ENCODE measurements around the gene ADAP1.

Gene ADAP1

GRCh38 chr7:854118-854775, 100.2 kb downstream of the ADAP1 start:
- no peaks in the 10 kb centered on the region for H3K36me3 ChIP-seq (ENCODE audit: control insufficient read depth, insufficient read depth, low read length)

GRCh38 chr7:853366-854117, 100.9 kb downstream of the ADAP1 start:
- no peak overlapping the region for H2AFZ ChIP-seq
- no peak overlapping the region for H3K4me2 ChIP-seq (ENCODE audit: low read length)
- no peaks in the 10 kb centered on the region for H3K27me3 ChIP-seq (ENCODE audit: control insufficient read depth, insufficient read depth, low read length)
- no peak overlapping the region for H3K9ac ChIP-seq
- no peaks in the 10 kb centered on the region for H3K36me3 ChIP-seq (ENCODE audit: control insufficient read depth, insufficient read depth, low read length)
- H3K27ac ChIP-seq = no peak overlapping the region
- TF ChIP-seq CTCF (IDR thresholded peaks at IDR 0.05) = no peak
- no peak overlapping the region for H3K4me3 ChIP-seq (ENCODE audit: low read depth, low read length)
- peaks cover 15% of the 10 kb centered on the region for H3K79me2 ChIP-seq
- H3K4me1 ChIP-seq = no peaks in the 10 kb centered on the region
- no peaks in the 10 kb centered on the region for H3K9me3 ChIP-seq (ENCODE audit: control insufficient read depth, low read length)

More at GRCh38 chr7:854118-854775, 100.2 kb downstream of the ADAP1 start:
- TF ChIP-seq CTCF (IDR thresholded peaks at IDR 0.05) = no peak
- Histone ChIP-seq H3K4me1 (no peaks in the 10 kb centered on the region), H3K4me2 (ENCODE audit: low read length) (no peak overlapping the region), H3K27me3 (ENCODE audit: control insufficient read depth, insufficient read depth, low read length) (no peaks in the 10 kb centered on the region), H3K27ac (no peak overlapping the region), H3K9ac (no peak overlapping the region), H3K79me2 (peaks cover 15% of the 10 kb centered on the region), H3K9me3 (ENCODE audit: control insufficient read depth, low read length) (no peaks in the 10 kb centered on the region), H3K4me3 (ENCODE audit: low read depth, low read length) (no peak overlapping the region), H2AFZ (no peak overlapping the region)

GRCh38 chr7:851204-851603, 103.3 kb downstream of the ADAP1 start:
- no peak for TF ChIP-seq CTCF (IDR thresholded peaks at IDR 0.05)
- Histone ChIP-seq H3K4me3 (ENCODE audit: low read depth, low read length) (no peak overlapping the region), H3K9me3 (ENCODE audit: control insufficient read depth, low read length) (no peaks in the 10 kb centered on the region), H3K27ac (no peak overlapping the region), H3K79me2 (peaks cover 18% of the 10 kb centered on the region), H3K27me3 (ENCODE audit: control insufficient read depth, insufficient read depth, low read length) (no peaks in the 10 kb centered on the region), H3K4me1 (no peaks in the 10 kb centered on the region), H3K9ac (no peak overlapping the region), H2AFZ (no peak overlapping the region), H3K36me3 (ENCODE audit: control insufficient read depth, insufficient read depth, low read length) (no peaks in the 10 kb centered on the region), H3K4me2 (ENCODE audit: low read length) (no peak overlapping the region)

GRCh38 chr7:849781-850180, 104.7 kb downstream of the ADAP1 start:
- no peak overlapping the region for H3K27ac ChIP-seq
- TF ChIP-seq CTCF (IDR thresholded peaks at IDR 0.05) = no peak

More at GRCh38 chr7:849781-850180, 104.7 kb downstream of the ADAP1 start:
- H3K4me3 ChIP-seq (ENCODE audit: low read depth, low read length) = no peak overlapping the region
- no peak overlapping the region for H3K9ac ChIP-seq
- no peaks in the 10 kb centered on the region for H3K27me3 ChIP-seq (ENCODE audit: control insufficient read depth, insufficient read depth, low read length)
- peaks cover 24% of the 10 kb centered on the region for H3K79me2 ChIP-seq
- no peak overlapping the region for H3K4me2 ChIP-seq (ENCODE audit: low read length)
- no peaks in the 10 kb centered on the region for H3K4me1 ChIP-seq
- no peaks in the 10 kb centered on the region for H3K36me3 ChIP-seq (ENCODE audit: control insufficient read depth, insufficient read depth, low read length)
- H2AFZ ChIP-seq = no peak overlapping the region
- no peaks in the 10 kb centered on the region for H3K9me3 ChIP-seq (ENCODE audit: control insufficient read depth, low read length)

Measured in parathyroid adenoma (tissue), 2 donors.